DOHH2 (cell line): Measurements from ENCODE around the gene MAZ.

ENCODE experiments used
- EZH2phosphoT487 ChIP-seq: fragments of 200-600 bp; sonication (generic); IDR thresholded peaks from 2 replicates; pipeline ENCODE4 v1.6.1; 2017; ENCODE audit warnings: borderline replicate concordance, mild to moderate bottlenecking, antibody characterized with exemption, low read length, moderate library complexity, mixed read lengths
- TF ChIP-seq, protein P1 (sequence below): fragments of 200-600 bp; sonication (generic); IDR thresholded peaks from one replicate; pipeline ENCODE4 v1.5.1; 2014; ENCODE audit warnings: antibody characterized with exemption, mild to moderate bottlenecking, low read depth, low read length; ENCODE audit not compliant: poor library complexity, severe bottlenecking

DNA sequence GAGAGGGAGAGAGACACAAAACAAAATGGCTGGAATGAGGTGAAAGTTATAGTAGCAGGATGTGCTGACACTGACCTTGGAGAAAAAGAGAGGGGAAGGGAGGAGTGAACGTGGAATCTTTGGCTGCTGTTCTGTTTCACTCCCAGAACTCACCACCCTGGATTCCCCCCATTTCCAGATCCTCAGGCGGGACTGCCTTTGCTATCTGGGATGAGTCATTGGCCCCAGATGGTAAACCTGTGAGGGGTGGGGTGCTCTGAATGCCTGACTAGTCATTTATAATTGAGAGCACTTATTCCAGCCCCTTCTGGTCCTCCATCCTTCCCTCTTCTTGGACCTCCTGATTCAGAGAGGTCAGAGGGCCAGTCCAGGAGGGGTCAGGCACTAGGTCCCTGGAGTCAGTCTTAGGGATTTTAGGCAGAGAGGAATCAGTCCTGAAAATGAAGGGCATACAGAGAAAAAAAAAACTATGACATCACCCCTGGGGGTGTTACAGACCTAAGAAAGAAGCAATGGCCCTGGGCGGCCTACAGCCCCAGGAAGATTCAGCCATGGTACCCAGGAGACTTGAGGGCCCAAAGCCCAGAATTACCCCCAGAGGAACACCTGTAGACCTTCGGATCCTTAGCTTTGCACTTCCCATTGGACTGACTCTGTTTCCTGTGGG, 30.5 kb upstream of the MAZ start:
- TF ChIP-seq, protein P1, sequence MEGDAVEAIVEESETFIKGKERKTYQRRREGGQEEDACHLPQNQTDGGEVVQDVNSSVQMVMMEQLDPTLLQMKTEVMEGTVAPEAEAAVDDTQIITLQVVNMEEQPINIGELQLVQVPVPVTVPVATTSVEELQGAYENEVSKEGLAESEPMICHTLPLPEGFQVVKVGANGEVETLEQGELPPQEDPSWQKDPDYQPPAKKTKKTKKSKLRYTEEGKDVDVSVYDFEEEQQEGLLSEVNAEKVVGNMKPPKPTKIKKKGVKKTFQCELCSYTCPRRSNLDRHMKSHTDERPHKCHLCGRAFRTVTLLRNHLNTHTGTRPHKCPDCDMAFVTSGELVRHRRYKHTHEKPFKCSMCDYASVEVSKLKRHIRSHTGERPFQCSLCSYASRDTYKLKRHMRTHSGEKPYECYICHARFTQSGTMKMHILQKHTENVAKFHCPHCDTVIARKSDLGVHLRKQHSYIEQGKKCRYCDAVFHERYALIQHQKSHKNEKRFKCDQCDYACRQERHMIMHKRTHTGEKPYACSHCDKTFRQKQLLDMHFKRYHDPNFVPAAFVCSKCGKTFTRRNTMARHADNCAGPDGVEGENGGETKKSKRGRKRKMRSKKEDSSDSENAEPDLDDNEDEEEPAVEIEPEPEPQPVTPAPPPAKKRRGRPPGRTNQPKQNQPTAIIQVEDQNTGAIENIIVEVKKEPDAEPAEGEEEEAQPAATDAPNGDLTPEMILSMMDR: no peak
- TF ChIP-seq EZH2phosphoT487: no peak
